Raji (cell line): ENCODE measurements around the gene LETM1.

ENCODE experiments used
- POLR2A ChIP-seq: IDR thresholded peaks from 2 replicates; pipeline ENCODE4 v1.6.1; 2011; ENCODE audit warnings: low read depth, low read length, control low read depth; ENCODE audit not compliant: insufficient read depth

Gene LETM1

DNA sequence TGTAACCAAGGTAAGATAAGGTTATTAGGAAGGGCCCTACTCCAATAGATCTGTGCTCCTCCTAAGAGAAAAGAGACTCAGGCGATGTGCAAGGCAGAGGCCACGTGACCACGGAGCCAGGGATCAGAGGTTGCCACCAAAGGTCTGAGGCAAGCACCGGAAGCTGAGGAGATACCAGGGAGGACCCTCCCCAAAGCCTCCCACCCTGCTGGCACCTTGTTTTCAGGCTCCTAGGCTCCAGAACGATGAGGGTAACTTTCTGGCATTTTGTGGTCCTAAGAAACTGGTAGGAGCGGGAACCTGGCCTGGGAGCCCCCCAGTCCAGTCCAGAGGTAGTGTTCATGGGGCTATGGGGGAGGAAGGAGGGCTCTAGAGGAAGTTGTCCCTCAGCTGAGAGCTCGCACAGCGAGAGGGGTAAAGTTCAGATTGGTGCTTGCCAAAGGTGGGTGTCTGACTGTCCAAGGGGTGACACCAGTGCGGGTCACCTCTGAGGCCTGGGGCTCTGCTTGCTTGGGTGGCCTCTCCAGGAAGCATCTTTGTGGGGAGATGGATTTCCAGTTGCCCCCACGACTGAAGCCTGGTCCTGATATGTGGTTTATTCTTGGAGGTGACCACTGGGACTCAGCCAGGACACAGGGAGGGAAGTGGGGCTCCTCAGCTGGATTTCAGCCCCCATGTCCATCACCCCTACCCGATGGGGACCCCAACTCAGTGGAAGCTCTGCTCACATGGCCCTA is 7.5 kb upstream of the LETM1 start:
- TF ChIP-seq POLR2A = no peak

DNA sequence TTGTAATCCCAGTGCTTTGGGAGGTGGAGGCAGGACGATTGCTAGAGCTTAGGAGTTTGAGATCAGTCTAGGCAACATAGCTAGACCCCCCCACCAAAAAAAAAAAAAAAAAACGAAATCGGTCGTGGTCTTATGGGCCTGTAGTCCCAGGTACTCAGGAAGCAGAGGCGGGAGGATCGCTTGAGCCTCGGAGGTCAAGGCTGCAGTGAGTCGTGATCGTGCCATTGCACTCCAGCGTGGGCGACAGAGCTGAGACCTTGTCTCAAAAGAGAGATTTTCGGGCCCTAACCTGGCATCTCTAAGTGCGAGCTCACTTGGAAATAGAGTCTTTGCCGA is 7.0 kb upstream of the LETM1 start:
- TF ChIP-seq POLR2A = no peak

DNA sequence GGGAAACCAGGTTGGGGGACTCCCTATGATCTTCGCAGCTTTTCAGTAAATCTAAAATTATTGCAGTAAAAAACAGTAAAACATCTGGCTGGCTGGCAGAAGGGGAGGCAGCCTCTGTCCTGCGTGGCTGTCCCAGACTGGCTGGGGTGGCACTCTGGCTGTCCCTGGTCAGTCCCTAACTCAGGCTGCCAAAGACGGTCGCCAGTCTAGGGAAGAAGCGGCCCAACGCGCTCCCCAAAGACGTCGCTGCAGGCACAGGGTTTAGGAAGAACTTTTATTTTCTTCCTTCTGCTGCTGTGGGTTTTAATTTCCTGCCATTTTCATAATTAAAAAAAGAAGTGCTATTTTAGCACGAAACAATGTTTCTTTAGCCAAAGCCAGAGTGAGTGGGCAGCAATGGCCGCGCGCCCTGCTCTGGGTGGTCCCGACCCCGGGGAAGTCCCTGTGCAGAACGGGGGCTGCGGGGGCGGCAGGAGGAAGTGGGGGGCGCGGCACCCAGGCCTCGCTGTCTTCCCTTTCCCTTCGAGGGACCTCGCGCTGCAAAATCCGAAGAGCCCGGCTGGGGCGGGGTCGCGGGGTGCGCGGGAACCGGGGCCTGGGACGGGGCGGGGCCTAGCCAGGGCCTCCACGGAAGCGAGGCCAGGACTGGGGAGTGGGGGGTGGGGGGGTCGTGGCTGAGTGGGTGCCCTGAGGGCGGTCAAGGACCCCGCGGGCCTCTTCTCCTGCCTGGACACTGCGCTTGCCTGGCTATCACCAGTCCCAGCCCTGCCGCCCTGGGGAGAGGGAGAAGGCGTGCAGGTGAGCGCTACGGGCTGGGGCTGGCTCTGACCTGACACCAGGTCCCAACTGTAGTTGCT is 6.3 kb upstream of the LETM1 start:
- TF ChIP-seq POLR2A = no peak

DNA sequence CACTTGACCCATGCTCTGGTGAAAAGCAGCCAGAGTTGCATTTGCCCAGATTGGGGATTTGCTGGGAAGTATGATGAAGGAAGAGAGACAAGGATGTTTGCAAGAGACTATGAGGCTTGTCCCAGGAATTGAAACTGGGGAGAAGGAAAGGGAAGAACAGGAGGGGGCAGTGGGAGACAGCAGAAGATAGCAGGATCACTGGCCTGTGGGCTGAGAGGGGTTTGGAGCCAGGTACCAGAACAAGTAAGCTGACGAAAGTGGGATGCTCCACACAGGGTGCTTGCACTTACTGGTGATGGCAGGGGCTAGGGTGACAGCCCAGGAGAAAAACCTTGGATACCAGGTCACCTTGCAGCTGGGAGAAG is 3.4 kb upstream of the LETM1 start:
- no peak for TF ChIP-seq POLR2A

DNA sequence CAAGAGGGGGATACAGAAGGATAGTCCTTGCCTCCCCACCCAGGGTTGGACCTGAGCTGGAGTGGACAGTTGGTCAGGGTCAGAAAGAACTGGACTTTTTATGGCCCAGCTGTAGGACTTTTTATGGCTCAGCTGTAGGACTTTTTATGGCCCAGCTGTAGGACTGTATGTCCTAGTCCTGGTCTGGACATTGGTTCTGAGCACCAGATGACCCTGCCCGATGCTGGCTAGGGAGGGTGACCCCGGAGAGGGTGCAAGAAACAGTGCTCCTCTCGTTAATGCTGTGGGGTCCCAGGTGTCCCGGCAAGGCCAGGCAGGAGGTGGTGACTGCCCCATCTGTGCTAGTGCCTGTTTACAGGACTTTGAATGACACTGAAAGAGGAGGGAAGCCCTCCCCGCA is 2.0 kb upstream of the LETM1 start:
- peak; percentile 22; the same call in 1 of the 2 replicates for TF ChIP-seq POLR2A

DNA sequence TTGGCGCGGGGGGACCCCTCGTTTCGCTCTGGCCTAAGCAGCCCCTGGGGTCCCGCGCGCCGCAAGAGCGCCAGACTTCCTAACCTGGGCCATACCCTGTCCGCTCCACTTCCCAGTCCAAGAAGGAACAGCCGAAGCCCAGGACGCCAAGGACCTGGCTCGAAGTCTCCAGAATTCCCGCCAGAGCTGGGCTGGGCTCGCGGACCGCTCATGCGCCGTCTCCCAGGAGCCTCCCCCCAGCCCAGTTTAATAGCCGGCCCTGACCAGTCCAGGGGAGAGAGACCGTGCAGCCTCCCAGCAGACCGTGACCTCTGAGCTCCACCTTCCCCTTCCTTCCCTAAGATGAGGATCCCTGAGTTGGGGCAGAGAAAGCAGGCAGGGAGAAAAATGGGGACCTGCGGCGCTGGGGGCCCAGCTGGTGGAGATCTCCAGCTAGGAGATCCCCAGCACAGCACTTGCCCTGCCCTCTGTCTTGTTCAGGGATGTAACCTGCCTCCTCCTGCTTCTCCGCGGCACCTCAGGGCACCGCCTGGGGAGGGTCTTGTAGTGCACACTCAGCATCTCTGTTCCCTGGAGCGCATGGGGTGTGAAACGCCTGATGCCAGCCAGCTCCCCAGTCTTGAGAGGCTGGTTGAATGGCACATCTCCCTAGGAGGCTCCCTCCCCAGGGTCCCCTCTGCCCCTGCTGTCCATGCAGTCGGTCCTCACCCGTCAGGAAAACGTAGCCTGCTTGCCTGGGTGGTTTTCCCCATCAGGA is 1.2 kb upstream of the LETM1 start:
- no peak for TF ChIP-seq POLR2A

DNA sequence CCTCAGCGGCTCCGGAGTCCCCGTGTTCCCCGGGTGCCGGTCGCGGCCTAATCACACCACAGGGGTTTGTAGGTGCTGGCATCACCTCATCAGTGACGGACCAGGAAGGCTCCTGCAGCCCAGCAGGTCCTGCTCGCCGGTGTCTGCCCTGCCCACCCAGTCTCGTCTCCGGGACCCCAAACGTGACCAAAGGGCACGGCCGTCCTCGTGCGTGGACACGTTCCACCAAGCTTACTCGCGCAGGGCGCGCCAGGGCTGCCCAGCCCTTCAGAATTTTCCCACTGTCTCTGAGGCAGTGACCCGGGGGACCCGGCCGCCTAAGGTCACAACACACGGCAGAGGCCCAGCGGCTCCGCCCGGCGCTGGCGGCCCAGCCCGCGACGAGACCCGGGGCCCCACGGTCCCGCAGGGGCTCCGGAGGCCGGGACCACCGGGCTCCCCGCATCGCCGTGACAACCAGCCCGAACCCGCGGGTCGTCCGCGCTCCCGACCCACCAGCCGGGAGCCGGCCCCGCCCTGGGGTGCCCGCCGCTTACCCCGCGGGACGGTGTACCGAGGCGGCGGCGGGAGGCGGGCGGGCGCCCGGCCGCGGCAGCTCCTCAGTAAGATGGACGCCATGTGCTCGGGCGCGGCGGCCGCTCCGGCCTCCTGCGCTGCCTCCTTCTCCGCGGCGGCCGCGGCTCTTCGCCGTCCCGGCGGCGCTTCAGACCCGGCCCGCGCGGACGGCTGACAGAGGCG is 454 bp downstream of the LETM1 start:
- no peak for TF ChIP-seq POLR2A

DNA sequence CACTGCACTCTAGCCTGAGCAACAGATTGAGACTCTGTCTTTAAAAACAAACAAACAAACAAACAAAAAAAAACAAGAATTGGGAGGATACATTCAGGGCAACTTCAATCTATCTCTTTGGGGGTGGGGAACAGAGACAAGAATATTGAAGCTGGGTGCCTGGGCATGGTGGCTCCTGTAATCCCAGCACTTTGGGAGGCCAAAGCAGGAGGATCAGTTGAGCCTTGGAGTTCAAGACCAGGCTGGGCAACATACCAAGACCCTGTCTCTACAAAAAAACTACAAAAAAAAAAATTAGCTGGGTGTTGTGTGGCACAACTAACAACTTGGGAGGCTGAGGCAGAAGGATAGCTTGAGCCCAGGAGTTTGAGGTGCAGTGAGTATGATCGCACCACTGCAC is 1.2 kb downstream of the LETM1 start:
- TF ChIP-seq POLR2A = no peak

DNA sequence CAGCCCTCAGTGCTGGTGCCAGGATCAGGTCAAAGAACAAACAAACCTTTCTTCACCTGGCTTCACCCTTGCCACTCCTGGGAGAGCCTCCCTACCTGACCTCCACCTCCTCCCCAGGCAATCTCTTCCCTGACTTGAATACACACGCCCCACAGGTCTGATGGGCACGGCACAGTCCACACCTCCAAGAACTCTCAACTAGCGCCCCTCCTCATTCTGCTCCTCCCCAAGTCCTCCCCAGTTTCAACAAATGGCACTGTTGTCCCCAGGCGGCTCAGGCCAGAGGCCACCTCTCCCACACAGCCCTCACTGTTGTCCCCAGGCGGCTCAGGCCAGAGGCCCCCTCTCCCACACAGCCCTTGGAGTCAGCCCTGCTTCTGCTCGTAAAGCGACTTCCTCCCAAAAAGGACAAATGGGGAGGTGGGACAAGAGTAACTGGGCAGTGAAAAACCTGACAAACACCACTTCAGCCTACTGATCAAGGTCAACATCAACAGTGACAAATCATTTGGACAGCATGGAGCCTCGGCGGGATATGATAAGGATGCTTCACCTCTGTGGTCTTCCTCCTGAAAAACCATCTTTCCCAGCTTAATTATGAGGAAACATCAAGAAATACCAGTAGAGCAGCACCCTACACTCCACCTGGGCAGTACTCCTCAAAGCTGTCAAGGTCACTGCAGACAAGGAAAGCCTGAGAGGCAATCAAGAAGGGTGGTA is 2.9 kb downstream of the LETM1 start:
- no peak for TF ChIP-seq POLR2A

DNA sequence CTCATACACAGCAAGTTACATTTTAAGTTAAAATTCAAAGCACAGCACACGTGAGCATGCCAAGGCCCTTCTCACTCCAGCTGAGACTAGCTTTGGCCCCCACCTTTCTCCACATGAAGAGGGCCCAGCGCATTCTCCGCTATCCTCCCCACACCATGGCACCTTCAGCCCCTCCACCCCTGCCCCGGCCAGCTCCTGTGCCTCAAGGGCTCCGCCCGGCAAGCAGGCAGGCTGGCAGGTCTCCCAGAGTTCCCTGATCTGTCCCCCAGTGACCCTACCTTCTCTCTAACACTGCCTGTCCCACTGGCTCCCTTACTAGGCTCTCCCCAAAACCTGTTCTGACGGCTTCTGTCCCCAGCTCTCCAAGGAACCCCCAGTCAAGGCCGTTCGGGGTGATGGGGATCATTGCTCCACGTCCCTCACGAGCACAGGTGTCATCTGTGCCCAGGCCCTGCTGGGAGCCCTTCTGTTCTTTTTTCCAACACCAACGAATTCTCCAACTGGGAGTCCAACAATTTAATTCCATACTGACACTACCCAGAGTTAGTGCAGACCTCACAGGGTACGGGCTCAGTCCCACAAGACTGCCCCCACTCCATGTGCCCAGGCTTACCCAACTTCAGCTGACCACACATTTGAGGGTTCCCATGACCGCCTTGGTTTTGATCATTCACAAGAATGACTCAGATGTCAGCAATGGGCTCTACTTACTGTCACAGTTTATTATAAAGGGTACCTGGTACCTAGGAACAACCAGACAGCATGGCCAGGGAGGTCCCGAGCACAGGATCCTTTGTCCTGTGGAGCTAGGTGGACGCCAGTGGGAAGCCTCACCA is 4.2 kb downstream of the LETM1 start:
- TF ChIP-seq POLR2A = no peak

DNA sequence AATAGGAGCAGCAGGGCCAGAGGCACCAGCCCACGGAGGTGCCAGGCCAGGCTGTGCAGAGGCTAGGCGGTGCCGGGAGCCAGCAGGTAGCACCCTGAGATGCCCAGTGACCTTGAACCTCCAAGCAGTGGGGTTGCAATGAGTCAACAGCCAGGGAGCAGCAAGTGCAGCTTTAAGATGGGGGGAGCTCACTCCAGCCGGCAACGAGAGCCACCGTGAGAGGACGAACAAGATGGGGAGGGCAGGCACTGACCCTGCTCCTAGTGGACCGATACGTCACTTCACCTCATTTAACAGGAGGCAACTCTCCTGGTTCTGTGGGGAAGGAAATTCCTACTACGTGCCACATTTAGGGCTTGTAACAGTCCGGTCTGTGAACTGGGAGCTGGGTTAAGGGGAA is 4.8 kb downstream of the LETM1 start:
- no peak for TF ChIP-seq POLR2A

DNA sequence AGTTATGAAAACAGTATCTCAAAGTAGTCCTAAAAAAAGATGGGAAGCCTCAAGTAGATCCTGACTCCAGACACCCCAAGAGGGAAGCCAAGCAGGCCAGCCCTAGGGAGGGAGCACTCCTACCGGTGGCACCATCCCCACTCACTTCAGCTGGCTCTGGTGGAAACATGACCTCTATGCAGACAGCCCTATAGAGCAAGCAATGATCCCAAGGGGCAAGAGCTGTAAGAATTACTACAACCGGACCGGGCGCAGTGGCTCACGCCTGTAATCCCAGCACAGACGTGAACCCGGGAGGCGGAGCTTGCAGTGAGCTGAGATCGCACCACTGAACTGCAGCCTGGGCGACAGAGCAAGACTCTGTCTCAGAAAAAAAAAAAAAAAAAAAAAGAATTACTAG is 5.7 kb downstream of the LETM1 start:
- TF ChIP-seq POLR2A = no peak

DNA sequence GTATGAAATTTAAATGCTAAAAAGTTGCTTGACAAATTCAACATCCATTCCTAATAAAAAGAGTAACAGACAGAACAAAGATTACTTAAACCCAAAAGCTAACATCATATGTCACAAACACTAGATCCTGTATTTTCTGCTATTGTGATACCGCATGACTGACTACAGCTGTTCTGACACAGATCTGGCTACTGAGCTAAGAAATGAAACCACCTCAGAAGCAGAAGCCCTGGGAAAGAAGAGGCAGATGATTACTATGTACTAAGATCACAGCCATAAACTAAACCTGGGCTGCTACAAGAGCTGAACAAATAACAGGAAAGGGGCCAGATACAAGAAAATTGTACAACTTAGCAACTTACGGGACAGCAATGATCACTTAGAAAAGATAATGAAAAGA is 9.4 kb downstream of the LETM1 start:
- TF ChIP-seq POLR2A = no peak

DNA sequence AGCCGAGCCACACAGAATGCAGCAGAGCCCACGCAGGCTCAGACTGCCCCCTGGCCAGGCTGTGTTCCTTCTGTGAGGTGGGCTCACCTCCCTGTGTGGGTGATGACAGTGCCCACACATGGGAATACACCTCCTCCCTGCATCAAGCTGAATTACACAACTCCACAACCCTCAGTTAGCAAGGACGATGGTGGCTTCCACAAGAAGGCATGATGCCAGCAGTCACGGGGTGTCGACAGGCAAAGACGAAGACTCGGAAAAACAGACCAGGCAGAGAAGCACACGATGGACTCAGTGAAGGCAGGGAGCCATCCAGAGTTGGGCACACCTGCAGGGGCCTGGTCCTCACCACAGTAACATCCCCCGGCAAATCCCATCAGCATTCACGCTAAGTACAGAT is 12.1 kb downstream of the LETM1 start:
- no peak for TF ChIP-seq POLR2A

DNA sequence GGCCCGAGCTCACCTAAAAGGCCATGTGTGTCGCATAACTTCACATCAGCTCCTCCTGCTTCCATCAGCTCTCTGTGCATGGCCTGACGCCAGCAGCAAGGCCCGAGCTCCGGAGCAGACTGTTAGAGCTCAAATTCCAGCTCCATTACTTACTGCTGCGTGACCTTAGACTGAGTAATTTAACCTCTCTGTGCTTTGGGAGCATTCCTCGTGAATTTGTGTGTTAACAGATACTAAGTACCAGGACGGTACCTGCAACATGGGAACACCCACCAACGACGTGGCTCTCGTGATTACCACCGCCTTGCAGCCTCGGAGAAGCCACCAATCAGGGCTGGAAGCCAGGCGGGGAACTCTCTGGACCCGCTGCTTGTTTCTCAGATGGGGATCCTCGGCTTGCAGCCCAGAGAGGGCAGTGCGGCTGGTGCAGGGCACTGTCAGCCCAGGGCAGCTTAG is 12.9 kb downstream of the LETM1 start:
- no peak for TF ChIP-seq POLR2A
